Measurements from ENCODE around the gene INAFM2.

- no peak for TF ChIP-seq POLR2A (IDR thresholded peaks at IDR 0.05; ENCODE audit: low read length)
- TF ChIP-seq GATA1 (IDR thresholded peaks at IDR 0.05; ENCODE audit: low read depth, low read length): no peak
Observed at GRCh38 chr15:40342416-40343320, 19.2 kb downstream of the INAFM2 start.
